HG03354 (cell line): ENCODE measurements around the gene ENTHD1.

Experiments used
- ATAC-seq: cut with Tn5 transposase; IDR thresholded peaks from one replicate; pipeline ENCODE4 v1.9.1; 2021; ENCODE audit warnings: mild to moderate bottlenecking; ENCODE audit not compliant: unreplicated experiment, poor library complexity, severe bottlenecking

The ENTHD1 gene

GRCh38 chr22:39703928-39704639 is 189.5 kb downstream of the ENTHD1 start:
- ATAC-seq, result no peak

- no peak for ATAC-seq
Observed at GRCh38 chr22:39703091-39703490, 190.5 kb downstream of the ENTHD1 start.

GRCh38 chr22:39700565-39700964 is 193.0 kb downstream of the ENTHD1 start:
- ATAC-seq, result no peak

- no peak for ATAC-seq
Observed at GRCh38 chr22:39699631-39700360, 193.8 kb downstream of the ENTHD1 start.

GRCh38 chr22:39697790-39698430 is 195.7 kb downstream of the ENTHD1 start:
- ATAC-seq, result no peak

GRCh38 chr22:39693943-39694500 is 199.5 kb downstream of the ENTHD1 start:
- no peak for ATAC-seq
